ENCODE measurements around the gene TAOK3. TPM values are rescaled to one million over a fixed set of nuclear protein-coding genes. Genes with fewer than 3 reads are reported as not detected.

The TAOK3 gene
- total and polyA plus RNA-seq, 9 of the 15 experiments (the other 6 are each of a cell fraction or from before 2014, with no cell fraction given) = 24.3 to 83.5 (median 47.1) TPM

GRCh38 chr12:118397708-118398440 is 25.2 kb upstream of the TAOK3 start:
- DNase-seq (ENCODE audit: extremely low read depth in 1 of 4, low spot score in 3 of 4) = no peak
- CTCF ChIA-PET (ENCODE audit: low intra/inter-chr PET ratio) = no interaction called here
- in situ Hi-C loops (cut with MboI) (no loop called here), intact Hi-C loops (cut with micrococcal nuclease) (no loop called here)
- WGBS (ENCODE audit: insufficient coverage, low coverage, missing lambda C conversion rate) = 88% methylated on average over 10 of the region's 10 CpGs
- no peak for ATAC-seq
- Histone ChIP-seq H3K36me3 (ENCODE audit: control insufficient read depth, insufficient read depth, low read length) (peaks cover 70% of the 10 kb centered on the region; the same call in 2 of the 3 replicates), H3K27me3 (ENCODE audit: control insufficient read depth in 2 of 2, insufficient read depth in 2 of 2, low read length in 2 of 2) (no peaks in the 10 kb centered on the region), H4K20me1 (replicated peaks; ENCODE audit: control insufficient read depth, insufficient read depth, low read length) (no peaks in the 10 kb centered on the region), H3K9me1 (ENCODE audit: control insufficient read depth, insufficient read depth, low read length) (no peaks in the 10 kb centered on the region), H3K4me1 (replicated peaks in 1 of 2; ENCODE audit: control insufficient read depth in 2 of 2, insufficient read depth in 2 of 2, low read length in 2 of 2) (no peaks in the 10 kb centered on the region), H3K27ac (ENCODE audit: extremely low read depth, low read depth, low read length) (no peak overlapping the region), H2AFZ (ENCODE audit: low read depth, low read length) (no peak overlapping the region), H3K4me2 (ENCODE audit: insufficient read depth, low read length) (no peak overlapping the region), H3K4me3 (no peak overlapping the region), H3K9ac (ENCODE audit: insufficient read depth in 1 of 2, low read depth in 2 of 2, low read length in 2 of 2) (no peak overlapping the region), H3K9me3 (replicated peaks; ENCODE audit: control insufficient read depth, insufficient read depth, low read depth, low read length) (no peaks in the 10 kb centered on the region), H3K79me2 (ENCODE audit: control insufficient read depth, insufficient read depth, low read length) (no peaks in the 10 kb centered on the region)
- TF ChIP-seq FOXP1 (CRISPR knock-in tag; IDR thresholded peaks at IDR 0.05) (no peak), CREB3 (tag; conservative IDR thresholded peaks at IDR 0.05; ENCODE audit: low read depth) (no peak), LARP7 (IDR thresholded peaks at IDR 0.05) (no peak), MECOM (CRISPR knock-in tag; IDR thresholded peaks at IDR 0.05) (no peak), MED1 (CRISPR knock-in tag; IDR thresholded peaks at IDR 0.05; ENCODE audit: borderline replicate concordance) (no peak), RERE (CRISPR knock-in tag; IDR thresholded peaks at IDR 0.05; ENCODE audit: borderline replicate concordance) (no peak), ZNF174 (CRISPR knock-in tag; IDR thresholded peaks at IDR 0.05) (no peak), CREB3L1 (IDR thresholded peaks at IDR 0.05; ENCODE audit: borderline replicate concordance, low read depth) (no peak), BMI1 (IDR thresholded peaks at IDR 0.05; ENCODE audit: low read length) (no peak), C11orf30 (IDR thresholded peaks at IDR 0.05; ENCODE audit: low read depth) (no peak), HDGF (IDR thresholded peaks at IDR 0.05) (no peak)
- no peak for FAIRE-seq
- no TSS peak for BruUV-seq (replicated peaks)
- POLR2A ChIA-PET = interaction anchor here (1.6 kb wide), 1 partner anchor 20 kb away, joined by 5 read pairs; no protein-coding TSS in a partner anchor

All from K562 (cell line).